AG10803 (cell line): ENCODE results near the gene ELMO3.

ENCODE experiments used
- DNase-seq: peaks from one replicate; pipeline ENCODE4 v3.0.0; 2010; ENCODE audit warnings: low read depth
- H3K4me3 ChIP-seq: 2 replicates; pipeline ENCODE4 v1.5.1; 2011; ENCODE audit warnings: mild to moderate bottlenecking, low read length, control low read depth
- CTCF ChIP-seq: conservative IDR thresholded peaks from 2 replicates; pipeline ENCODE4 v1.5.1; 2011; ENCODE audit warnings: mild to moderate bottlenecking, low read length, control low read depth, inconsistent platforms

The ELMO3 gene

GRCh38 chr16:67230809-67231660, 32.1 kb downstream of the ELMO3 start:
- DNase-seq, result no peak
- no peak for TF ChIP-seq CTCF

GRCh38 chr16:67233596-67233995, 34.7 kb downstream of the ELMO3 start:
- DNase-seq, result no peak
- TF ChIP-seq CTCF, result no peak

More at GRCh38 chr16:67230809-67231660, 32.1 kb downstream of the ELMO3 start:
- no peak overlapping the region for H3K4me3 ChIP-seq

GRCh38 chr16:67234180-67234597, 35.3 kb downstream of the ELMO3 start:
- TF ChIP-seq CTCF, result no peak
- H3K4me3 ChIP-seq, result no peak overlapping the region
- DNase-seq, result no peak

More at GRCh38 chr16:67233596-67233995, 34.7 kb downstream of the ELMO3 start:
- no peak overlapping the region for H3K4me3 ChIP-seq

GRCh38 chr16:67235816-67236562, 37.1 kb downstream of the ELMO3 start:
- no peak for DNase-seq
- no peak overlapping the region for H3K4me3 ChIP-seq
- no peak for TF ChIP-seq CTCF

- TF ChIP-seq CTCF, result no peak
- DNase-seq, result peak; percentile 33
- H3K4me3 ChIP-seq, result no peak overlapping the region
These were observed 37.8 kb downstream of the ELMO3 start for GRCh38 chr16:67236563-67237395.

GRCh38 chr16:67237396-67238277, 38.7 kb downstream of the ELMO3 start:
- DNase-seq, result no peak
- no peak for TF ChIP-seq CTCF
- H3K4me3 ChIP-seq, result no peak overlapping the region
